CD4-positive, alpha-beta T cell treated with Interleukin-21 for 1 hour (primary cell): ENCODE data around the gene OR2B2.

Source experiments
- DNase-seq: peaks from one replicate; pipeline ENCODE4 v3.0.0-alpha.2; 2020

The OR2B2 gene

GRCh38 chr6:27893059-27893835 is 18.9 kb downstream of the OR2B2 start:
- DNase-seq: peak; percentile 97

GRCh38 chr6:27892649-27893058 is 19.5 kb downstream of the OR2B2 start:
- DNase-seq: no peak

- no peak for DNase-seq
Measured at GRCh38 chr6:27891320-27891875, 20.8 kb downstream of the OR2B2 start.

GRCh38 chr6:27890445-27891319 is 21.5 kb downstream of the OR2B2 start:
- peak; percentile 95 for DNase-seq

GRCh38 chr6:27889628-27890444 is 22.4 kb downstream of the OR2B2 start:
- no peak for DNase-seq

GRCh38 chr6:27889275-27889627 is 22.9 kb downstream of the OR2B2 start:
- DNase-seq: no peak

GRCh38 chr6:27888566-27888965 is 23.6 kb downstream of the OR2B2 start:
- DNase-seq: no peak

GRCh38 chr6:27886073-27886472 is 26.1 kb downstream of the OR2B2 start:
- DNase-seq: no peak

- DNase-seq: no peak
Measured at GRCh38 chr6:27883136-27883535, 29.1 kb downstream of the OR2B2 start.

- DNase-seq: no peak
Measured at GRCh38 chr6:27882624-27883023, 29.6 kb downstream of the OR2B2 start.

GRCh38 chr6:27879837-27880236 is 32.4 kb downstream of the OR2B2 start:
- DNase-seq: no peak

GRCh38 chr6:27874016-27874415 is 38.2 kb downstream of the OR2B2 start:
- DNase-seq: no peak

- DNase-seq: peak; percentile 86
Measured at GRCh38 chr6:27873021-27873940, 38.9 kb downstream of the OR2B2 start.

- DNase-seq: no peak
Measured at GRCh38 chr6:27872642-27873020, 39.6 kb downstream of the OR2B2 start.

GRCh38 chr6:27871924-27872638 is 40.1 kb downstream of the OR2B2 start:
- DNase-seq: peak; percentile 97

- no peak for DNase-seq
Measured at GRCh38 chr6:27870291-27870870, 41.8 kb downstream of the OR2B2 start.

GRCh38 chr6:27868311-27868710 is 43.9 kb downstream of the OR2B2 start:
- no peak for DNase-seq

GRCh38 chr6:27867945-27868300 is 44.3 kb downstream of the OR2B2 start:
- DNase-seq: no peak

GRCh38 chr6:27867051-27867944 is 44.9 kb downstream of the OR2B2 start:
- DNase-seq: peak; percentile 88
